HepG2 (cell line): ENCODE data around the gene USP40.

ENCODE experiments used
- ARHGAP35 ChIP-seq: sonication (generic); formaldehyde crosslinking; IDR thresholded peaks from 2 replicates; pipeline ENCODE4 v1.9.0; 2022; ENCODE audit warnings: mild to moderate bottlenecking, inconsistent platforms, moderate library complexity, missing genetic modification reagents, borderline replicate concordance
- CBFB ChIP-seq: sonication (generic); formaldehyde crosslinking; IDR thresholded peaks from 2 replicates; pipeline ENCODE4 v1.4.0; 2020; ENCODE audit warnings: missing genetic modification reagents
- EZH2 ChIP-seq: conservative IDR thresholded peaks from 2 replicates; pipeline ENCODE4 v1.6.1; 2012; ENCODE audit warnings: mild to moderate bottlenecking, low read depth, low read length, moderate library complexity
- NR1H2 ChIP-seq: sonication (generic); formaldehyde crosslinking; IDR thresholded peaks from 2 replicates; pipeline ENCODE4 v1.8.1; 2022; ENCODE audit warnings: low read depth, missing genetic modification reagents, borderline replicate concordance
- SRSF4 ChIP-seq: fragments of 200-400 bp; formaldehyde crosslinking; IDR thresholded peaks from one replicate; pipeline ENCODE4 v1.6.1; 2018; ENCODE audit warnings: mild to moderate bottlenecking, low read depth, low read length, moderate library complexity; ENCODE audit not compliant: poor library complexity, severe bottlenecking
- ZFX ChIP-seq: sonication (generic); formaldehyde crosslinking; IDR thresholded peaks from 2 replicates; pipeline ENCODE4 v1.4.0; 2020; ENCODE audit warnings: mild to moderate bottlenecking, low read depth, missing genetic modification reagents, moderate library complexity
- TF ChIP-seq, protein P1 (sequence below), 2 experiments: sonication (generic) in 1 of 2; formaldehyde crosslinking in 1 of 2; IDR thresholded peaks; 2 replicates each; pipeline versions ENCODE4 v1.4.0 to v1.6.1; 2018 to 2020; ENCODE audit warnings: missing genetic modification reagents in 2 of 2, borderline replicate concordance in 1 of 2, low read depth in 1 of 2, mild to moderate bottlenecking in 1 of 2, missing biosample characterization in 1 of 2

DNA sequence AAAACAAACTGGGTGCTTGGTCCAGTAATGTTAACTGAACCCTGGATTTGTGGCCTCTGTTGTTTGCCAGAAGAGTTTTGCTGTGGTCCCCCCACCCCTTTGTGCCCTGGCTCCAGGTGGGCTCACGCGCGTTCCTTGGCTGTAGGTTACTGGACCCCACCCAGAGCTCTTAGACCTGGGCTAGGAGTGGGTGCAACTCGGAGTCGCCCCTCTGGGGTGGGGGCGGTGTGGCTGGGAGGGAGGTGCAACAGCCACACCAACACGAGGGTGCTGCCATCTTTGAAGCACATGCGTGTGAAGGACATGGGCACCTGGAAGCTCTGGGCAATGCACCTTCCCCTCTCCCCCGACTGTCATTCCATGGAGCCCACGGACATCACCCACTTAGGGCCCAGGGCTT lies 92.7 kb downstream of the USP40 start:
- TF ChIP-seq, protein P1, sequence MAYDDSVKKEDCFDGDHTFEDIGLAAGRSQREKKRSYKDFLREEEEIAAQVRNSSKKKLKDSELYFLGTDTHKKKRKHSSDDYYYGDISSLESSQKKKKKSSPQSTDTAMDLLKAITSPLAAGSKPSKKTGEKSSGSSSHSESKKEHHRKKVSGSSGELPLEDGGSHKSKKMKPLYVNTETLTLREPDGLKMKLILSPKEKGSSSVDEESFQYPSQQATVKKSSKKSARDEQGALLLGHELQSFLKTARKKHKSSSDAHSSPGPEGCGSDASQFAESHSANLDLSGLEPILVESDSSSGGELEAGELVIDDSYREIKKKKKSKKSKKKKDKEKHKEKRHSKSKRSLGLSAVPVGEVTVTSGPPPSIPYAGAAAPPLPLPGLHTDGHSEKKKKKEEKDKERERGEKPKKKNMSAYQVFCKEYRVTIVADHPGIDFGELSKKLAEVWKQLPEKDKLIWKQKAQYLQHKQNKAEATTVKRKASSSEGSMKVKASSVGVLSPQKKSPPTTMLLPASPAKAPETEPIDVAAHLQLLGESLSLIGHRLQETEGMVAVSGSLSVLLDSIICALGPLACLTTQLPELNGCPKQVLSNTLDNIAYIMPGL (CRISPR knock-in tag; IDR thresholded peaks at IDR 0.05; ENCODE audit: borderline replicate concordance in 1 of 2, low read depth in 1 of 2), result no peak
- TF ChIP-seq ZFX (CRISPR knock-in tag) (no peak), EZH2 (no peak), ARHGAP35 (CRISPR knock-in tag) (no peak), SRSF4 (no peak), NR1H2 (CRISPR knock-in tag) (no peak), CBFB (CRISPR knock-in tag) (no peak)
